Measurements from ENCODE around the gene KCTD19. TPM values are rescaled to one million over a fixed set of nuclear protein-coding genes. Genes with fewer than 3 reads are reported as not detected.

KCTD19 gene
- total RNA-seq, 1 donor from 2014 or later = not detected

DNA sequence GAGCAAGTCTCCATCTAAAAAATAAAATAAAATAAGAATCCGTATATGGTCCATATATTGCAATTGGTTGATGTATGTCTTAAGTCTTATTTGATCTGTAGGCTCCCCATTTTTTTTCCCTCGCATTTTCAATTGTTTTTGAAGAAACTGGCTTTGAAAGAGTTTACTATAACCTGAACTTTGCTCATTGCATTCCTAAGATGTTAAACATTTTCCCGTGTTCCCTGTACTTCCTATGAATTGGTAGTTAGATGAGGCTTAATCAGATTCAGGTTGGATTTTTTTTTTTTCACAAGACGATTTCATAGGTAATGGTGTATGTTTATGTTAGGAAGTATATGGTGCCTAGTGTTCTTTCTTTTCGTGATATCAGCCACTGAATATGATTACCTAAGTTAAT, 3.4 kb upstream of the KCTD19 start:
- intact Hi-C loops (cut with DNase I) = no loop called here
- no peak for DNase-seq (ENCODE audit: low spot score)

DNA sequence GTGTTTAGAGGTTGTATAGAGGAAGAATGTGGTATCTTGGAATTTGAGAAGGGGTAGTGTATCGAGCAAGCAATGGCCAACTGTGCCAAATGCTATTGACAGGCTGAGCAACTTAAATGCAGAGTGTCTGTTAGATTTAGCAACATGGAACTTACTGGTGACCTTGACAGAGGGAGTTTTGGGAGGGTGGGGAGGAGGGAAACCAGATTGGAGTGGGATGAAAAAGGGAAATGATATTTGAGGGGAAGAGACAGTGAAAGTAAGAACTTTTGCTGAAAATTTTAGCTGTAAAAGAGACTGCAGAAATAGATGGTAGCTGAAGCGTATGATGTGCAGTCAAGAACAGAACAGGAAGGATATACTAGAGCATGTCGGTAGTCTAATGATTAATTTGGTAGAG, 1.2 kb upstream of the KCTD19 start:
- DNase-seq (ENCODE audit: low spot score) = no peak

DNA sequence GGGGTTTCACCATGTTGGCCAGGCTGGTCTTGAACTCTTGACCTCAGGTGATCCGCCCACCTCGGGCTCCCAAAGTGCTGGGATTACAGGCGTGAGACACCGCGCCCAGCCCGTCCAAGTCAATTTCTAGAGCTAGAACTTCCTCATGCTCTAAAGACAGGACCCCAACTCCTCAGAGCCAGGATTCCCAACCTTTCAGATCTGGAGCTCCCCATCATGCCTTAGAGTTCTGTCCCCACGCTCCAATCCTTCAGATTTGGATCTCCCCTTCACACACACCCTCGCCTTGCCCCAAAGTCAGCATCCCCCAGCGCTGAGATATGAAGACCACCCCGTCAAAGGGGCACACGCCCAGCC, 448 bp downstream of the KCTD19 start:
- intact Hi-C loops (cut with DNase I) = no loop called here
- DNase-seq (ENCODE audit: low spot score) = no peak

More for the DNA sequence above, 1.2 kb upstream of the KCTD19 start:
- intact Hi-C loops (cut with DNase I) = no loop called here

DNA sequence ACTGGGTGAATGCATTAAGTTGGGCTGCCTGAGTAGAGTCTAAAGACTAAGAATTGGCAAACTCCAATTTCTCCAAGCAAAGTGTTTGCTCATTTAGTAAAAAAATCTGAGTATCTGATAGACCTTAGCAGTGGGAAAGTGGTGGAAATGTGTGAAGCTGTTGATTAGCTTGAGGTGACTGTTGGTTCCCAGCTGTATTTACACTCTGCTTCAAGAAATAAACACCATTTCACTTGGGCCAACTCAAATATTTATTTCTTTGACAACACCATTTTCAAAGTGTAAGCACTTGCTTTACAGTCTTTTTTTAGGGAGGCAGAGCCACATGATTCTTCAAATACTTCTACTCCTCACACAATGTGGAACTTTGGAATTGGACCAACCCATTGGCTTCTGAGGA, 8.7 kb downstream of the KCTD19 start:
- intact Hi-C loops (cut with DNase I) = no loop called here
- DNase-seq (ENCODE audit: low spot score) = no peak

DNA sequence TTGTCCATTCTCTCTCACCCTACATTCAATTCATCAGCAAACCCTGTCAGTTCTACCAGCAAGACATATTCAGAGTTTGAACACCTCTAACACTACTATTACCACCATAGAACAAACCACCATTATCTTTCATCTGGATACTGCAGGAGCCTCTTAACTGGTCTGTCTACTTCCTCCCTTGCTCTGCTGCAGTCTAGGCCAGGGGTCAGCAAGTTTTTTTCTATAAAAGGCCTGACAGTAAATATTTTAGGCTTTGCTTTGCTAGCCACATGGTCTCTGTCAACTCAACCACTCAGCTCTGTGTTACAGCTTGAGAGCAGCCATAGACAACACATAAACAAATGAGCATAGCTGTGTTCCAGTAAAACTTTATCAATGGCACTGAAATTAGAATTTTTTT, 13.8 kb downstream of the KCTD19 start:
- DNase-seq (ENCODE audit: low spot score) = no peak

DNA sequence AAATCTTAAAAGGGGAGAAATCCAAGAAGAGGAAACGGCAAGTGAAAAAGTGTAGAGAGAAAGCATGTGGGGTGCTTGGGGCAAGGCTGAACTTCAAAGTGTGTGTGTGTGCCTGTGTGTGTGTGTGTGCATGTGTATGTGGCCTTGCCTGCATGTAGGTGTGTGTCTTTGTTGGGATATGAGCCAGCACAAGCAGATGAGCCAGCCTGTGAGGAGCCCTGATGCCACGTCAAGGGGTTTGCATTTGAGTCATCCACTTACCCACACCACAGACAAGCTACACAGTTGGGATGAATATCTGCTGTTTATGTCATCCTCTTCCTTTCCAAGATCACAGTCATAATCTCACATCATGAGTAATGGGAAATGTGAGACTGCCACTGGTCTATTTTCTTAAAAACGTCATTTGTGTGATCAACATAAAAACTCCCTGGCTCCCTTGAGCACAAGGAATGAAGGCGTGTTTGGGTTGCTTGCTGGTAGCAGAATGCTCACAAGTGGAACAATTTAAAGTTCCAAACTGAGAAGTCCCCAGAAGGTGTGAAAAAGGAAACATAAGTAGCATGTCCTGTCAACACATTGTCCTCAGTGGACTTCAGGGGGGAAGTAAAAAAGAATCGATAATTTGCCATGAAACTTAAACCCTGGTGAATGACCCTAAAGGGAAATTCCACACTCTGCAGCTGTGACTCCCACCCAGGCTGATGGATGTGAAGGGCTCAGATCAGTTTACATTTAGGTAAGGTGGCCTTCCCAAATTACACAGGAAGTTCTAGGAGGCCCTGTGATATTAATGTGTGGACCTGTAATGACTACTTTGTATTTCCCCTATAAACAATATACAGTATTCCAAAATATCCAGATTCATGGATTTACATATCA, 14.7 kb downstream of the KCTD19 start:
- no peak for DNase-seq (ENCODE audit: low spot score)
- intact Hi-C loops (cut with DNase I) = no loop called here

More for the DNA sequence above, 13.8 kb downstream of the KCTD19 start:
- intact Hi-C loops (cut with DNase I) = no loop called here

DNA sequence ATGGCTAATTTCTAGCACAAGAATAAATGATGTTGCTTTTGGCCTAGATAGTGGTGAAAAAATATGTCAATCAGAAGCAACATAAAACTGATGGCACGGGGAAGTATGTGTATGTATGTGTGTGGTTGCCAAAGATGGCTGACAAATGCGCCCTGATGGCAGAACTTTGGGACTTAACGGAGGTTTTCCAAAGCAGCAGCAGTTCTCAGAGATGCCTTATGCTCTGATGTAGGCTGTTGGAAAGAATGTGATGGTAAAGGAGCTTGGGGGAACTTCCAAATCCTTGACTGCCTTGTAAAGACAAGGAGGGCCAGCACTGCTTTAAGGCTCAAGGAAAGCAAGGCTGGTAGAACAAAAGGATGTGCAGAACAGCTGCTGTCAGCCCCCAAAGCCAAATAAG, 16.0 kb downstream of the KCTD19 start:
- DNase-seq (ENCODE audit: low spot score) = no peak
- intact Hi-C loops (cut with DNase I) = no loop called here

DNA sequence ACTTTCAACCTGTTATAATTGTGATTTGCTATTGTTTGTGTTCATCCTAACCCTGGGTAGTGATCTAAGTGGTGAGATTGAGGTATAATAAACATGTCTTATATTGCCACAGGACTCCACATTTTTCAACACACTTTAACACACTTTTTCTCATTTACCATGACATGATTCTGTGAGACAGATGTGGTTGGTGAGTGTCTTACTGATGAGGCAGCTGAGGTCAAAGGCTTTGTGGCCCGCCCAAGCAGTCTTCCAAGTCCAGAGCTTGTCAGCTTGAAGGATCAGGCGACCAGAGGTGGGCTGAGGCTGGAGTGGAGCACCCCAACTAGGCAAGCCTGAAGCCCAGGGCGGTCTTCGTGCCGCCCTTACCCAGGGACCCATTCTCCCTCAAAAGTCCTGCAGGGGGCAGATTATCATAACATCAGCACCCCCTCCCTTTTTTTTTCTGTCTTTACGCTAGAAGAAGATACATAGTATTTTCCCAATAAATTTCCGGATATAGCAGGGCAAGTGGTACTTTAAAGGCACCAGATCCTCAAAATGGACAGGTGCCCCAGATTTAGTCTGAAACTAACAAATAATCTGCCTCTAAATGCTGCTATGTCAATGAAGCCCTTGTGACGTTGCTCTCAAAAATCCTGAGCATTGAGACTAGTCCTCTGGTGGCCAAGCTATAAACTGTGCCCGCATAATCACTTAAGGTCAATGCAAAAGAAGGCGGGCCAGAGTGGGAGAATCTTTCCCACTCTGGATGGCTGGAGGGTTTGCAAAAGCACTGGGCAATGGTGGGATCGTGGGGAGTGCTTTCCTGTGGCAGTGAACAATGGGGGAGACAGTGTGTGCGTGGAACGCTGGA, 21.1 kb downstream of the KCTD19 start:
- intact Hi-C loops (cut with DNase I) = no loop called here
- DNase-seq (ENCODE audit: low spot score) = no peak

DNA sequence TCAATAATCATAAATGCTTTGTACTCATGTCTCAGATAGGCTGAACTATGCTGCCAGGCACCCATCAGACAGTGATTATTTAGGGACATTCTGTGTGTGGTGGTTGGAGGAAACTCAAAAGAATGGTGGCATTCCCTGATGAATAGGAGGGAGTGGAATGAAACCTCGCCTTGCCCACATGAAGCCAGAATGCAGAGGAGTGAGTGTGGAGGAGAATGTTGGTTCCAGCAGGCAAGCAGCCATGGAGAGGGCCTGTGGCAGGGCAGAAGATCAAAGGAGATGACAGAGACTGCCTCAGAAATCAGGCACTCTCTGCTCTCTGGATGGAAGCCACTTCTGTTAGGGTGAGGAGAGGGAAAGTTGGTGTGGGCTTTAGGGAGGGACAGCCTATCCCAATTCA, 22.5 kb downstream of the KCTD19 start:
- intact Hi-C loops (cut with DNase I) = no loop called here
- DNase-seq (ENCODE audit: low spot score) = no peak

DNA sequence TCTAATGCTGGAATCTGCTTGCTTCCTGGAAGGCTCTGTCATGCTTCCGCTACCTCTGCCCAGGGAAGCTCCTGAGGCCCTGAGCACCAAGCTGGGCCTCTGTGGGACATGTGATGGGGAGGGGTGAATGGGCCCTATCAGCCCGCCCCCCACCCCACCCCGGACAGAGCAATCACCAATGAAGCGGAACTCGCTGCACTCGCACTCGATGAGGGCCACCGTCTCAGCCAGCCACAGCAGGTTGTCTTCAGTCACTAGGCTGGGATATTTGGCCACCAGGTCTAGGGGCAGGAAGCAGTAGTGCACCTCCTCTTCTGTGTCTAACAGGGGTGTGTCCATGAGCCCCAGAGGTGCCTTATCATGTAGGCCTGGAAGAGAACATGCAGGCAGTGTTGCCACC, 23.6 kb downstream of the KCTD19 start:
- DNase-seq (ENCODE audit: low spot score) = no peak
- intact Hi-C loops (cut with DNase I) = no loop called here

DNA sequence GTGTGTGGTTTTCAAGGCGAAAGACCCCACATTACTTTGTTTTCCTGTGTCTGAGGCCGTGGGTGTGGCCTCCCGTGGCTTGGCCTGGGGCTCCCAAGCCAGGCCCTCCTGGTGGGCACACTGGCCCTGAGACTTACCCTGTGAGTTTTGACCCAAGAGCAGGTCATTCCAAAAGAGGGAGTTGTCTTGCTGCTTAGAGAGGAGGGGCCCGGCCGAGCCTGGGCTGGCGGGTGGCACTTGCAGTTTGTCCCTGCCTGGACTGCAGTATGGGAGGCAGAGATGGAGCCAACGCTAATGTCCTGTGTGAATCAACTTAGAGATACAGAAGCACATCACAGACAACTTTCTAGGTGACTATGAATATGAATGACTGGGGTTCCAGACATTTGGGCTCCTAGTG, 24.5 kb downstream of the KCTD19 start:
- DNase-seq (ENCODE audit: low spot score) = no peak
- intact Hi-C loops (cut with DNase I) = no loop called here

DNA sequence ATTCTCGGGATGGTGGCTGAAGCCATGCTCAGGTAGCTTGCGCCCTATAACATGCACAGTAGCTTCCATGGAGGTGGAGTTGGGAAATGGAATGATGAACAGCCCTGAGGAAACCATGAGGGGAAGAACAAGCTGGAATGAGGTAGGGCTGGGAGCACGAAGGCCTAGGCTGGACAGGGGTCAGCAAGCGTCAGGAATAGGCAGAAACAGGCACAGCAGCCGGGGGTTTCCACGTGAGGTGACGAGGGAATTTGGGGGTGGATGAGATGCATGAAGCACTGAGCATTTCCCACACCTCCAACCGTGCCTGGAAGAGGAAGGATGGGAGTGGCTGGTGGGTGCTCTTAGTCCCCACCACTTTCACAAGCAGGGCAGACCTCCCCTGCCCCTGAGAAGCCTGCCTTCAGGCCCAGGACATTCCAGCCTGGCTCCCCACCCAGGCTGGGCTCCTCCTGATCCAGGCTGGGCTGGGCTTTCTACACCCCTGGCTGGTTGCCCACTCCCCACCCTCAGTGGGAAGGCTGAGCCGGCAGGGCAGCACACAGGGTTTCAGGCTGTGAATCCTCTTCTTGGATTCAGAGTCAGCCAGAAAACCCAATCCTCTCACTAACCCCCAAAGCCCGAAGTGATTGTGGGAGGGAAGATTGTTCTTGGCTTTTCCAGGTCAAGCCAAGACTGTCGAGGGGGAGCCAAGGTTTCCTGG, 25.3 kb downstream of the KCTD19 start:
- intact Hi-C loops (cut with DNase I) = no loop called here

DNA sequence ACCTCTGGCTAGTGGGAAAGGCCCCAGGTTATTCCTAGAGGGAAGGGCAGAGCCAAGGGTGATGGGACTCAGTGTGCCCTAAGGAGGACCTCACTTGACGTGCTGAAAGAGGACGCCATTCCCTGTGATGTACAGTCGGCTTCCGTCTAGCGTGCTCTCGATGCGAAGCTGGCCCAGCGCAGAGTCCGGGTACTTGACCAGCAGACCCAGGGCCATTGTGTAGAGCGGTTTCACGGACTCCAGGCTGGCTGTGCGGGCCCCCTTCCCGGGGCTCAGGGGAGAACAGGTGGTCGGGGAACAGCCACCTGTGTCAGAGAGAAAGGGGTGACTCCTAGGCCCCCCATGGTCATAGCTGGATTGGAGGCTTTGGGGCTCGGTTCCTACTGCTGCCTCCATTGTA, 27.3 kb downstream of the KCTD19 start:
- no peak for DNase-seq (ENCODE audit: low spot score)
- intact Hi-C loops (cut with DNase I) = no loop called here

More for the DNA sequence above, 25.3 kb downstream of the KCTD19 start:
- DNase-seq (ENCODE audit: low spot score) = no peak

DNA sequence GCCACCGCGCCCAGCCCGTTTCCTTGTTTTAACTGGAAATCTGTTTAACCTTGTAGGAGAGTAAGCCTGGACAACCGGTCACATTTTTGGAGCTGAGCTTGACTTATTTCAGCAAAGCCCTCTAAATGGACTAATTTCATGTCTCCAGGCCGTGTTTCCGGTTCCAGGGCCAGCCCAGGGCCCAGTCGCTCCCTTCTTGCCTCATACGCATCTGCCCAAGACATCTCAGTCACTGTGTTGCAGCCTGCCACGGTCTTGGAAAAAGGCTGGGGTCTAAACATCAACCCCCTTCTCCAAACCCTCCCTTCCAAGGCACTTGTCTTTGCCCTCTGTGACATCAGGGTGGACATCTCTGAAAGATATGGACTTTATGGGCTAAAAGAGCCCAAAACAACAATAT, 28.3 kb downstream of the KCTD19 start:
- intact Hi-C loops (cut with DNase I) = no loop called here
- no peak for DNase-seq (ENCODE audit: low spot score)

DNA sequence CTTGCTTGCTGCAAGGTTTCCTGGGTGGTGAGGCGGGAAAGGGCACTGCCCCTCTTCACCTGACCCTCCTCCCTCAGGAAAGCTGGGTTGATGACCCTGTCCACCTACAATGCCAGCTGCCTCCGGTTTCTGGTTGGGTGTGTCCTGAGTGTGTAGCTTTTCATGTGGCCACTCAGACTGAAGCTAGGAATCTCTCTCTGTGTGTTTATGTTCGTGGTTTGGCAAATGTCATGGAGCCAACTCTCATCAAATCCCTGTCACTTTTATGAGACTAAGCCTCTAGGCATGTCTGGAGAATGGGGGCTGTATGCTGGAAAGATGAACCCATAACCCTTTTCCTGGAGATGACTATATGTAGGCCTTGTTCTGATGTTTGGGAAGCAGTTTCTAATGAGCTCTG, 30.1 kb downstream of the KCTD19 start:
- no peak for DNase-seq (ENCODE audit: low spot score)
- intact Hi-C loops (cut with DNase I) = no loop called here

DNA sequence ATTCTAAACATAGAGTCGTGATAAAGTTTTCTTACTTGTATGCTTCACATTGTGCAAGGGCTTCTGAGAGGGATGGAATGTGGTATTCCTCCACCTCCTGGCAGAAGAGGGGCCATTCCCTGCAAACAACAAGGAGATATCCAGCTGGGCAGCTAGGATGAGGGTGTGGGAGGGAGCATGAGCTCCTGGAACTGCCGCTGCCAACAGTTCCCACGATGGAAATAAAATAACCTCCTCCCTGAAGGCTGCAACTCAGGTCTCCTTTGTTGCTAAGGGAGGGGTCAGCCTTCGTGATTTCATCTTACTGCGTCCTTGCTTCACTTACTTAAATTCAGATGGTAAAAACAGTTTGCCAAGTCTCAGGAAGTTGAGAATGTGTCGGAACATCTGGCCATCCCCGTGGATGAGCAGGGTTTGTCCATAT, 31.6 kb downstream of the KCTD19 start:
- no peak for DNase-seq (ENCODE audit: low spot score)
- intact Hi-C loops (cut with DNase I) = no loop called here

DNA sequence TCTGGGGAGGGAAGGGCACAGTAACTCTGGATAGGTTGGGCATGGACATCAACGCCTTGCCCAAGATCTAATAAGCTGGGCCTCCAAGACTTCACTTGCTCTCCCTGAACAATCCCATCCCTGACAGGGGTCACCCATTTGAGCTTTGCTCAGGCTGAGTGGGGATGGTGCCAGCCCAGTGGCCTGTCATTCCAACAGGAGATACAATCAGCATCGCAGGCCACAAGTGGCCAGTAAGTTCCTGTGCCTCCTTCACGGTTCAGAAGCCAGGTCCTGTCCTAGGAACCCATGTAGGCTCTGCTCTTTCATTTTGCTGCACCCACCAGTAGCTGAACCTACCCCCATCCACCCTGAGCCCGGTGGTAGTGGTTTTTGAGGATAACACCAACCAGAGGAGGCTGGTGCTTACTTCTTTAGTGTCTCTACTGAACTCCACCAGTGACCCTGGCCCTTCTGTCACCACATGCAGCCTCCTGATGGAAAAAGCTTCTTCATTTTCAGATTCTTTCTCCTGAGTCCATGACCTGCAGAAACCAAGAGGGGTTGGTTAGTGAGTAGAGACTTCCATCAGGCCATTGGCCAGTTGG, 32.3 kb downstream of the KCTD19 start:
- intact Hi-C loops (cut with DNase I) = no loop called here
- no peak for DNase-seq (ENCODE audit: low spot score)

DNA sequence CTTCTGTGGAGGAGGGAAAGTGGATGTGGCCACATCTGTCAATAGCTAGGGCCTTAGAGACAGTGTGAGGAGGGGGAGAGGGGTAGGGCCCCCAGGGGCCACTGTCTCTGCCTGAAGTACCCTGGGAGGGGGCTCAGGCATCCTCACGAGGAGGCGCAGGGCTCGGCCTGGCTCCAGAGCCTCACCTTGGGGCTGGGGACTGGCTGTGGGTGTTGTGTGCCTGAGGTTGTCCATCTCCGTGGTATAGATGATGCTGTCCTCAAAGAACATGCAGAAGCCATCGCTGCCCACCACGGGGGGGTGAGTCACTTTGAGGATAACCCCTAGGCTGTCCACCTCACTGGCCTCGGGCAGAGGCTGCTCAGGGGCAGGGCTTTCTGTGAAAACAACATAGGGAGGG, 35.1 kb downstream of the KCTD19 start:
- DNase-seq (ENCODE audit: low spot score) = no peak
- intact Hi-C loops (cut with DNase I) = no loop called here

DNA sequence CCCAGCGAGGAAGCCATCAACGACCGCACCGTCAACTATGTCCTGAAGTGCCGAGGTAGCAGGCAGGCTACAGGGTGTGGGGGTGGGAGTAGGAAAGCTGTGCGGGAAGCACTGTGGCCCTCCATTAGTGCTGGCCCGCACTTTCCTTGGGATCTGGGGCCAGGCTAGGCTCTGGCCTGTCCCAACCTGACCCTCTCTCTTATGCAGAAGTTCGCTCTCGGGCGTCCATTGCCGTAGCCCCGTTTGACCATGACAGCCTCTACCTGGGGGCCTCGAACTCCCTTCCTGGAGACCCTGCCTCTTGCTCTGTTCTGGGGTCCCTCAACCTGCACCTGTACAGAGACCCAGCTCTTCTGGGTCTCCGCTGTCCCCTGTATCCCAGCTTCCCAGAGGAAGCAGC, 38.6 kb downstream of the KCTD19 start:
- intact Hi-C loops (cut with DNase I) = no loop called here
- DNase-seq (ENCODE audit: low spot score) = no peak
